ENCODE results near the gene PLEKHM3.

Gene PLEKHM3

GRCh38 chr2:207937823-207938222, 87.5 kb downstream of the PLEKHM3 start:
- Histone ChIP-seq H3K4me1 (ENCODE audit: control insufficient read depth, insufficient read depth, low read length) (peaks cover 4% of the 10 kb centered on the region; the same call in 1 of the 2 replicates), H3K36me3 (ENCODE audit: control insufficient read depth in 2 of 2, insufficient read depth in 1 of 2, low read length in 2 of 2) (no peaks in the 10 kb centered on the region), H3K9me3 (ENCODE audit: control insufficient read depth, insufficient read depth, low read depth, low read length) (no peaks in the 10 kb centered on the region), H3K4me3 (ENCODE audit: low read depth, low read length) (no peak overlapping the region), H3K27ac (ENCODE audit: extremely low read depth, low read depth, low read length) (no peak overlapping the region)
- ChIA-PET CTCF (interaction anchor here (0.6 kb wide), 1 partner anchor 1156 kb away, joined by 7 read pairs; no protein-coding TSS in a partner anchor), POLR2A (interaction anchor here (0.5 kb wide), 1 partner anchor 230 kb away, joined by 4 read pairs; no protein-coding TSS in a partner anchor)
- TF ChIP-seq ZNF837 (tag by site-specific recombination; IDR thresholded peaks at IDR 0.05) (no peak), ZNF561 (tag by site-specific recombination; IDR thresholded peaks at IDR 0.05; ENCODE audit: borderline replicate concordance) (no peak), KLF16 (tag by site-specific recombination; IDR thresholded peaks at IDR 0.05) (no peak), ZNF544 (tag by site-specific recombination; IDR thresholded peaks at IDR 0.05) (no peak), ZBTB6 (tag by site-specific recombination; IDR thresholded peaks at IDR 0.05) (no peak), ZNF394 (tag by site-specific recombination; IDR thresholded peaks at IDR 0.05; ENCODE audit: borderline replicate concordance) (no peak), ZBTB20 (tag by site-specific recombination; IDR thresholded peaks at IDR 0.05) (no peak), ZNF530 (tag by site-specific recombination; IDR thresholded peaks at IDR 0.05; ENCODE audit: low read depth) (no peak), ZNF362 (tag by site-specific recombination; IDR thresholded peaks at IDR 0.05) (no peak), ZBTB1 (tag by site-specific recombination; IDR thresholded peaks at IDR 0.05) (no peak), PRDM2 (tag by site-specific recombination; IDR thresholded peaks at IDR 0.05; ENCODE audit: borderline replicate concordance) (no peak), ZSCAN18 (tag by site-specific recombination; IDR thresholded peaks at IDR 0.05) (no peak), ZNF133 (tag by site-specific recombination; IDR thresholded peaks at IDR 0.05) (no peak), ZBTB44 (tag by site-specific recombination; IDR thresholded peaks at IDR 0.05) (no peak), ZBTB8A (tag by site-specific recombination; IDR thresholded peaks at IDR 0.05) (no peak), ZNF280D (tag by site-specific recombination; IDR thresholded peaks at IDR 0.05) (no peak), PRDM4 (tag by site-specific recombination; IDR thresholded peaks at IDR 0.05) (no peak), ZNF354C (tag by site-specific recombination; IDR thresholded peaks at IDR 0.05; ENCODE audit: borderline replicate concordance, low read depth) (no peak), BCL11A (tag by site-specific recombination; IDR thresholded peaks at IDR 0.05; ENCODE audit: low read depth) (no peak)
